ENCODE results near the gene DOCK4.

Gene DOCK4

DNA sequence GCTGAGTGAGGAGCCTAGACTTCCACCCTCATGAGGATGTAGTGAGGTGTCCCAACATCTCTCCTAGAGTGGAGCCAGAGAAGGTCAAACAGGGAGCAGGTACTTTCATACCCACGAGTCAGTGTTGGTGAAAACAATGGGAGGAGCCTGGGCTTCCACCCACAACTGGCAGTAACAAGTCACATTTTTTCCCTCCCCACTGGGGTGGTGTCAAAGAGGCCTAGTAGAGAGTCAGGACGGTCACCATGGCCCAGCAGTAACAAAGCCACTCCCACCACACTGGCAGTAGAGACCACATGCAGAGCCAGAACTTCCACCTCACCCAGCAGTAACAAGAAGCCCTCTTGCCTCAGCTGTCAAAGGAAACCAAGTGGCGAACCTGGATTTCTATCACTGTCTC is 363.7 kb downstream of the DOCK4 start:
- no peak overlapping the region for H3K27ac ChIP-seq
- TF ChIP-seq, protein P1, sequence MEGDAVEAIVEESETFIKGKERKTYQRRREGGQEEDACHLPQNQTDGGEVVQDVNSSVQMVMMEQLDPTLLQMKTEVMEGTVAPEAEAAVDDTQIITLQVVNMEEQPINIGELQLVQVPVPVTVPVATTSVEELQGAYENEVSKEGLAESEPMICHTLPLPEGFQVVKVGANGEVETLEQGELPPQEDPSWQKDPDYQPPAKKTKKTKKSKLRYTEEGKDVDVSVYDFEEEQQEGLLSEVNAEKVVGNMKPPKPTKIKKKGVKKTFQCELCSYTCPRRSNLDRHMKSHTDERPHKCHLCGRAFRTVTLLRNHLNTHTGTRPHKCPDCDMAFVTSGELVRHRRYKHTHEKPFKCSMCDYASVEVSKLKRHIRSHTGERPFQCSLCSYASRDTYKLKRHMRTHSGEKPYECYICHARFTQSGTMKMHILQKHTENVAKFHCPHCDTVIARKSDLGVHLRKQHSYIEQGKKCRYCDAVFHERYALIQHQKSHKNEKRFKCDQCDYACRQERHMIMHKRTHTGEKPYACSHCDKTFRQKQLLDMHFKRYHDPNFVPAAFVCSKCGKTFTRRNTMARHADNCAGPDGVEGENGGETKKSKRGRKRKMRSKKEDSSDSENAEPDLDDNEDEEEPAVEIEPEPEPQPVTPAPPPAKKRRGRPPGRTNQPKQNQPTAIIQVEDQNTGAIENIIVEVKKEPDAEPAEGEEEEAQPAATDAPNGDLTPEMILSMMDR (IDR thresholded peaks at IDR 0.05), result no peak
- TF ChIP-seq ZFX (IDR thresholded peaks at IDR 0.05; ENCODE audit: borderline replicate concordance), result no peak

DNA sequence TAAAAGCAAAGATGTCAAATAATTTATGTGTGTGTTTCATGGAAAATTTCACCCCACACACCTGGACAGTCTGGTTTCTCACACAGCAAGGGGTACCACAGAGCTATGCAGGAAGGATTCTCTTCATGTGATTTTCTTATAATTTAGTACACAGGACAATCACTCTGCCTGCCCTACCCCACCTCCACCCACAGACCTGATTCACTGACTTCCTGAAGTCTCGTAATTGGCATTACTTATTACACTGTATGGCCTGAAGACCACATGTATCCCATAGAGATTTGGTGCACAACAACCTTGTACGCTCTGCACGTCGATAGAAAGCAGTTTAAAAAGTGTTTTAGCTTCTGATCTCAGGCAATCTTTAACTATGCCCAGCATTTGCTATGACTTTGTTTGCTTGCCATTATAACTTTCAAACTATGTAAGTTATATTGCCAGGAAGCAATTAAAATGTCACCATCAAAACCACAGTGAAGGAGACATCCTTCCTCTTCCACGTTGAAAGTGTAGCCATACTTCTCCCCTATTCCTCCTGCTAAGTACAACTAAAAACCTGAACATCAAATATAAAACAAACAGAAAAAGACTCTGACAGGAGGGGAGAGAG is 364.5 kb downstream of the DOCK4 start:
- TF ChIP-seq ZFX (IDR thresholded peaks at IDR 0.05; ENCODE audit: borderline replicate concordance), result no peak
- TF ChIP-seq, protein P1 (IDR thresholded peaks at IDR 0.05), result no peak

DNA sequence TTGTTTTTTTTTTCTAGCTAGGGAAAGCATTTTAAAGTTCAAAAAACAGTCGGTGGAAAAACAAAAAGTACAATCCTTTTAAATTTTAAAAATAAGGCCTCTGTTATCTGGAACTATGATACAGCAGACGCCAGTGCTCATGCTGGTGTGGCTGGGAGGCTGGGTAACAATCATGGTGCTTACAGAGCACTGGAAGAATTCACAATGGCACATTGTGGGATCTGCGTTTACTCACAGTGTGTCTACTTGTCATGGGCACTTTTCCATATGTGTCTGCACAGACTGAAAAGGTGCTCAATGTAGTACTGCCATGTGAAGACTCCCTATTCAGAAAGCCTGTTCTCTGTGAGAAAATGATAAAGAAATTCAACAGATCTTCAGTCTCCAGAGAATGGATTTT is 365.7 kb downstream of the DOCK4 start:
- no peak for TF ChIP-seq ZFX (IDR thresholded peaks at IDR 0.05; ENCODE audit: borderline replicate concordance)
- TF ChIP-seq, protein P1 (IDR thresholded peaks at IDR 0.05), result no peak
- no peak overlapping the region for H3K27ac ChIP-seq

More for the DNA sequence above, 364.5 kb downstream of the DOCK4 start:
- H3K27ac ChIP-seq, result no peak overlapping the region

DNA sequence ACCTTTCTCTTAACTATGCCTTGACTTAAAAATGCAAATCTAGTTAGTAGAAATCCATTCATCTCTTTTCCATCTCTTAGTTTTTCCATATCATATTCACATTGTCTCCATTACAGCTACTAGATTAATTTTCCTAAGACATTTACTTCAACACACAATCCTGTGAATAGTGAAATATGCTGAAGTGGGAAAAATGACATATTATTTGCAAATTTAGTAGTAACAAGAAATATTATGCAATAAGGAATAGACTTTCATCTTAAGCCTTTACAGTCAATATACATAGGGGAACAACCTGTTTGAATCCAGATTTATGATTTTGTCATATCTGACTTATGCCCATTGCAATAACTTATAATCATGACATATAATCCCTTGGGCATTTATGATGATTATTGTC is 366.9 kb downstream of the DOCK4 start:
- no peak overlapping the region for H3K27ac ChIP-seq
- TF ChIP-seq ZFX (IDR thresholded peaks at IDR 0.05; ENCODE audit: borderline replicate concordance), result no peak
- TF ChIP-seq, protein P1 (IDR thresholded peaks at IDR 0.05), result no peak

DNA sequence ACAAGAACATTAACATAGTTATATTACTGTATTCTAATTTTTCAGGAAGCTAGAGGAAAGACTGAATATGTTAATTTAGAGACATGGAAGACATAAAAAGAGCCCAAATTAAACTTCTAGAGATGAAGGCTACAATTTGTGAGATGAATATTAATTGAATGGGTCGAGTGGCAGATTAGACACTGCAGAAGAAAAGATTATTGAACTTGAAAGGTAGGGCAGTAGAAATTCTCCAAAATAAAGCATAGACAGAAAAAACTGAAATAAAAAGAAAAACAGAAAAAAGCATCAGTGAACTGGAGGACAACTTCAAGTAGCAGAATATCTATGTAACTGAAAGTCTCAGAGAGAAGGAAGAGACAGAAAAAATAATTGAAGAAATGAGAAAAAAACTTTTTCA is 369.6 kb downstream of the DOCK4 start:
- H3K27ac ChIP-seq, result no peak overlapping the region
- TF ChIP-seq, protein P1 (IDR thresholded peaks at IDR 0.05), result no peak
- no peak for TF ChIP-seq ZFX (IDR thresholded peaks at IDR 0.05; ENCODE audit: borderline replicate concordance)

DNA sequence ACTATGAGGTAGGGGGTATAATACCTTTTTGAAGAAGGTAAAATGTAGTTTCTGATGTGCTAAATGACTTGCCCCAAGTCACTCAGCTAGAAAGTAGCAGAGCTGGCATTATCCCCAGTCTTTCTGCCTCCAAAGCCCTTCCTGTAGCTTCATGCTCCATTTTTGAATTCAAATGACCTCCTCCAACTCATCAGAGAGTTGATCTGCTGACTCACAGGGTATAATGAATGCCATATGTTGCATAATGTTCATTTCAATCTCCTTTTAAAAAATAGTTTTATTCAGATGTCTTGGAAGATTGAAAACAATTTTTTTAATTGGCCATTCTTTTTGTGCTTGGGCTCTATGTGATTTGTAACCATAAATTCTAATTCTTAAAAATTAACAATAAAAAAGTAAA is 371.1 kb downstream of the DOCK4 start:
- H3K27ac ChIP-seq, result no peak overlapping the region
- TF ChIP-seq, protein P1 (IDR thresholded peaks at IDR 0.05), result no peak
- TF ChIP-seq ZFX (IDR thresholded peaks at IDR 0.05; ENCODE audit: borderline replicate concordance), result no peak

DNA sequence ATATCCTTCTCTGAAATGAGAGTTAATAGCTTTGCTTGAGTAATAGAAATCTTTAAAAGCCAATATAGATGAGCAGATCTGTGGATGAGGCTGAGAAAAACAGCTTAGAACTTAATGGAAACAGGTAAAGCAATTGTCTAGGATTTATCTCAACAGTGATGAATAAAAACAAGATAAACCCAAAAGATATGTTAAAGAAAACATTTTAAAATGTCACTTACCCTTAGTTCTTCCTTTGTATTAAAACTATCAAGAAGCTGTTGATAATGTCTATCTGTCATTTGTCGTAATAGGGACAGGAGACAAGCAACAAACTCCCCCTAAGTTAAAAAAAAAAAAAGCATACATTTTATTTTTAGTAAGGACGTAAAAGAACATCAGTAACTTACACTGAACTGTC is 371.8 kb downstream of the DOCK4 start:
- H3K27ac ChIP-seq, result no peak overlapping the region

More for the DNA sequence above, 371.8 kb downstream of the DOCK4 start:
- TF ChIP-seq ZFX (IDR thresholded peaks at IDR 0.05; ENCODE audit: borderline replicate concordance), result no peak
- TF ChIP-seq, protein P1 (IDR thresholded peaks at IDR 0.05), result no peak

Measured in 22Rv1 (cell line).